Activated CD8-positive, alpha-beta memory T cell treated with anti-CD3 and anti-CD28 coated beads for 24 hours (primary cell): ENCODE measurements around the gene DAAM2.

Source experiments
- DNase-seq: peaks from one replicate; pipeline ENCODE4 v3.0.0-alpha.2; 2020

DAAM2 gene

GRCh38 chr6:39891353-39891752, 99.2 kb downstream of the DAAM2 start:
- no peak for DNase-seq

GRCh38 chr6:39891976-39892375, 99.8 kb downstream of the DAAM2 start:
- DNase-seq = no peak

- DNase-seq = no peak
Observed at GRCh38 chr6:39892490-39893129, 100.4 kb downstream of the DAAM2 start.

GRCh38 chr6:39893286-39893685, 101.1 kb downstream of the DAAM2 start:
- DNase-seq = no peak

- no peak for DNase-seq
Observed at GRCh38 chr6:39896701-39897100, 104.5 kb downstream of the DAAM2 start.

GRCh38 chr6:39897698-39898097, 105.5 kb downstream of the DAAM2 start:
- DNase-seq = no peak

GRCh38 chr6:39898625-39899024, 106.4 kb downstream of the DAAM2 start:
- no peak for DNase-seq

- no peak for DNase-seq
Observed at GRCh38 chr6:39899554-39900295, 107.5 kb downstream of the DAAM2 start.

GRCh38 chr6:39901116-39901655, 109.0 kb downstream of the DAAM2 start:
- no peak for DNase-seq

- DNase-seq = no peak
Observed at GRCh38 chr6:39901670-39902069, 109.5 kb downstream of the DAAM2 start.

GRCh38 chr6:39902136-39902535, 110.0 kb downstream of the DAAM2 start:
- no peak for DNase-seq

GRCh38 chr6:39902786-39903465, 110.8 kb downstream of the DAAM2 start:
- DNase-seq = no peak

GRCh38 chr6:39903656-39904055, 111.5 kb downstream of the DAAM2 start:
- no peak for DNase-seq

- DNase-seq = no peak
Observed at GRCh38 chr6:39904946-39905639, 112.9 kb downstream of the DAAM2 start.

- DNase-seq = no peak
Observed at GRCh38 chr6:39905640-39905975, 113.4 kb downstream of the DAAM2 start.

- DNase-seq = no peak
Observed at GRCh38 chr6:39906318-39906761, 114.2 kb downstream of the DAAM2 start.

- DNase-seq = no peak
Observed at GRCh38 chr6:39907871-39908575, 115.8 kb downstream of the DAAM2 start.

- DNase-seq = no peak
Observed at GRCh38 chr6:39908838-39909583, 116.8 kb downstream of the DAAM2 start.

GRCh38 chr6:39909701-39910100, 117.5 kb downstream of the DAAM2 start:
- no peak for DNase-seq

GRCh38 chr6:39910164-39910563, 118.0 kb downstream of the DAAM2 start:
- DNase-seq = no peak

GRCh38 chr6:39910744-39911143, 118.6 kb downstream of the DAAM2 start:
- no peak for DNase-seq
